Smooth muscle cell (in vitro differentiated cells): ENCODE measurements around the gene CYYR1. TPM values are rescaled to one million over a fixed set of nuclear protein-coding genes. Genes with fewer than 3 reads are reported as not detected.

Source experiments
- DNase-seq: peaks from one replicate; lab custom pipeline; 2025; ENCODE audit not compliant: unreplicated experiment; lab: John Stamatoyannopoulos, UW
- H2AFZ ChIP-seq: fragments of 200-600 bp; sonication (generic); 2 replicates; pipeline ENCODE4 v1.6.0; 2016; ENCODE audit warnings: antibody characterized with exemption, low read depth, mild to moderate bottlenecking
- H3F3A ChIP-seq: fragments of 200-600 bp; sonication (generic); 2 replicates; pipeline ENCODE4 v1.6.0; 2017; ENCODE audit warnings: antibody characterized with exemption, low read depth
- H3K27ac ChIP-seq: fragments of 200-600 bp; sonication (generic); 2 replicates; pipeline ENCODE4 v1.5.1; 2016; ENCODE audit warnings: low read depth, mild to moderate bottlenecking
- H3K27me3 ChIP-seq: fragments of 200-600 bp; sonication (generic); 2 replicates; pipeline ENCODE4 v1.6.1; 2016; ENCODE audit warnings: low read depth, mild to moderate bottlenecking
- H3K36me3 ChIP-seq: fragments of 200-600 bp; sonication (generic); 2 replicates; pipeline ENCODE4 v1.5.1; 2016; ENCODE audit warnings: low read depth
- H3K4me1 ChIP-seq: fragments of 200-600 bp; sonication (generic); 2 replicates; pipeline ENCODE4 v1.5.1; 2016; ENCODE audit warnings: low read depth
- H3K4me2 ChIP-seq: fragments of 200-600 bp; sonication (generic); 2 replicates; pipeline ENCODE4 v1.6.0; 2016; ENCODE audit warnings: mild to moderate bottlenecking
- H3K4me3 ChIP-seq: fragments of 200-600 bp; sonication (generic); 2 replicates; pipeline ENCODE4 v1.5.1; 2016; ENCODE audit warnings: mild to moderate bottlenecking
- H3K79me2 ChIP-seq: fragments of 200-600 bp; sonication (generic); 2 replicates; pipeline ENCODE4 v1.6.0; 2016; ENCODE audit warnings: low read depth, mild to moderate bottlenecking
- H3K9ac ChIP-seq: fragments of 200-600 bp; sonication (generic); 2 replicates; pipeline ENCODE4 v1.6.0; 2016; ENCODE audit warnings: low read depth
- H3K9me3 ChIP-seq: fragments of 200-600 bp; sonication (generic); replicated peaks from 2 replicates; pipeline ENCODE4 v1.5.1; 2016; ENCODE audit warnings: low read depth
- H4K20me1 ChIP-seq: fragments of 200-600 bp; sonication (generic); 2 replicates; pipeline ENCODE4 v1.6.0; 2016; ENCODE audit warnings: low read depth
- WGBS: methylation state at CpG from one replicate; pipeline ENCODE4 v1.1.7; 2016; ENCODE audit warnings: low lambda C conversion rate; 5-methylcytosine and 5-hydroxymethylcytosine counted together
- polyA plus RNA-seq: library from polyadenylated mRNA; unstranded; fragments of >200 nt; fragmentation: Nextera tagmentation; extraction: Ambion mirVana; gene quantifications from 2 replicates; pipeline ENCODE4 v1.2.1, GENCODE V29; 2016
- total RNA-seq: library from RNA; depleted of rRNA; stranded (reverse); fragments of >200 nt; gene quantifications from 2 replicates; pipeline ENCODE4 v1.2.3, GENCODE V29; 2014
- TF ChIP-seq, protein P1 (sequence below): fragments of 200-600 bp; sonication (generic); IDR thresholded peaks from 2 replicates; pipeline ENCODE4 v1.5.1; 2017; ENCODE audit warnings: borderline replicate concordance, mild to moderate bottlenecking, antibody characterized with exemption; ENCODE audit not compliant: insufficient read depth, poor library complexity, severe bottlenecking

The CYYR1 gene
- total and polyA plus RNA-seq, 2 experiments from 2014 or later = 4.0 TPM

DNA sequence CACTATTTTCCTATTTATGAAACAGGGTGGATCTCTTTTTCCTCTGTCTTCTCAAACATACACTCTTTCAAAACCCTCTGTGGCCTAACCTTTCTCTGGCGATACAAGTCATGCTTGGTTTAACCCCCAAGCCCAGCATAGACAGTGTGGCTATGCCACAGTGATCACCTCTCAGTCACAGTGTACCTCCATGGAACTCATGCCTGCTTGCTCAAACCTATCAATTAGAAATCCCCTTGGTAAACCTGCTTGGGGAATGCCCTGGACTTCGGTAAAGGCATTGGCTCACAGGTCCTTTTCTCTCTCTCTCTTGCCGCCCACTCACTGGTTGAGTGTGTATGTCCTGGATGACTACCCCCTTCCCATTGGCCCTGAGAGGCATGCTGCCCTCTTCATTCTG is 147.5 kb downstream of the CYYR1 start:
- Histone ChIP-seq H3K4me2 (no peak overlapping the region), H2AFZ (no peak overlapping the region), H3K9me3 (no peaks in the 10 kb centered on the region), H3F3A (no peaks in the 10 kb centered on the region), H3K27me3 (no peaks in the 10 kb centered on the region), H3K27ac (no peak overlapping the region), H4K20me1 (no peaks in the 10 kb centered on the region), H3K4me3 (no peak overlapping the region), H3K36me3 (no peaks in the 10 kb centered on the region), H3K9ac (no peak overlapping the region), H3K4me1 (no peaks in the 10 kb centered on the region), H3K79me2 (no peaks in the 10 kb centered on the region)
- TF ChIP-seq, protein P1, sequence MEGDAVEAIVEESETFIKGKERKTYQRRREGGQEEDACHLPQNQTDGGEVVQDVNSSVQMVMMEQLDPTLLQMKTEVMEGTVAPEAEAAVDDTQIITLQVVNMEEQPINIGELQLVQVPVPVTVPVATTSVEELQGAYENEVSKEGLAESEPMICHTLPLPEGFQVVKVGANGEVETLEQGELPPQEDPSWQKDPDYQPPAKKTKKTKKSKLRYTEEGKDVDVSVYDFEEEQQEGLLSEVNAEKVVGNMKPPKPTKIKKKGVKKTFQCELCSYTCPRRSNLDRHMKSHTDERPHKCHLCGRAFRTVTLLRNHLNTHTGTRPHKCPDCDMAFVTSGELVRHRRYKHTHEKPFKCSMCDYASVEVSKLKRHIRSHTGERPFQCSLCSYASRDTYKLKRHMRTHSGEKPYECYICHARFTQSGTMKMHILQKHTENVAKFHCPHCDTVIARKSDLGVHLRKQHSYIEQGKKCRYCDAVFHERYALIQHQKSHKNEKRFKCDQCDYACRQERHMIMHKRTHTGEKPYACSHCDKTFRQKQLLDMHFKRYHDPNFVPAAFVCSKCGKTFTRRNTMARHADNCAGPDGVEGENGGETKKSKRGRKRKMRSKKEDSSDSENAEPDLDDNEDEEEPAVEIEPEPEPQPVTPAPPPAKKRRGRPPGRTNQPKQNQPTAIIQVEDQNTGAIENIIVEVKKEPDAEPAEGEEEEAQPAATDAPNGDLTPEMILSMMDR = no peak
- DNase-seq = no peak
- WGBS = 94% methylated on average over 3 of the region's 3 CpGs

DNA sequence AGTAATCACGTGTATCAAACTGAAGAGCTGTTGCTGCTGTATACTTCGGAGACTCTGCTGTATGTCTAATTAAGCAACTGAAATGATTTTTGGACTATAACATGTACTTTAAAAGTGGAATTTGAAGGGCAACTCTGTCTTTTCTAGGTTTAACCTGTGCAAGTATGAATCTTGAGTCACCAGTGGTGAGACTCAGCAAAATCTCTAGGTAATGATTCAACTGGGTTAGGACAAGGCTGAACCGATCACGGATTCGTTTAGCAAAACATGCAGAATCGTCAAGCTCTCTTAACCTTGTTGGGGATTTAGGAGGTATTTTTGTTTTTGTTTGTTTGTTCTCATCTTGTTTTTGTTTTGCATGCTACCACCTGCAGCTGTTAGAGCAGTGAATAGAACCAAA is 149.6 kb downstream of the CYYR1 start:
- Histone ChIP-seq H3K9ac (no peak overlapping the region), H3K4me2 (no peak overlapping the region), H3K4me3 (no peak overlapping the region), H3K79me2 (no peaks in the 10 kb centered on the region), H3K4me1 (no peaks in the 10 kb centered on the region), H3F3A (no peaks in the 10 kb centered on the region), H3K27ac (no peak overlapping the region), H3K9me3 (no peaks in the 10 kb centered on the region), H2AFZ (no peak overlapping the region), H4K20me1 (no peaks in the 10 kb centered on the region), H3K36me3 (no peaks in the 10 kb centered on the region), H3K27me3 (no peaks in the 10 kb centered on the region)
- TF ChIP-seq, protein P1 = no peak
- DNase-seq = no peak
- 78% methylated on average over 6 of the region's 6 CpGs for WGBS

DNA sequence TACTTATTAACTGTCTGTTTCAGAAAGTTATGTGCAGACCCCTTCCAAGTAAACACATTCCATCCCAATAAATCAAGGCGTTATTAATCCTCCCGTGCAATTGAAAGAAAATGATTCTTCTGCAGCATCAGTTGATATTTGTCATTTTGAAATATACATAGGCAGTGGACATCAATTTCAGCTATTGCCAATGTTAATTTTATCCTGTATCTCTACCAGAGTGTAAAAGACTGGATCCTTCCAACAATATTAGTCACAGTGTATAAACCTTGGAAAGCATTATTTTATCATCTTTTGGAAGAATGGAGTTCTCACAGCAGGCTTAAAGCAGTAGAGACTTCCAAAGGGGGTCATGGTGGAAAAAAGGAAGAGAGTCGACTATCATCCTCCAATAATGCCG is 150.4 kb downstream of the CYYR1 start:
- no peak overlapping the region for H3K27ac ChIP-seq
- H3F3A ChIP-seq = no peaks in the 10 kb centered on the region
- no peak for DNase-seq
- no peak overlapping the region for H3K4me3 ChIP-seq
- H3K9ac ChIP-seq = no peak overlapping the region
- no peaks in the 10 kb centered on the region for H3K36me3 ChIP-seq
- TF ChIP-seq, protein P1 = no peak
- 95% methylated on average over 4 of the region's 4 CpGs for WGBS
- no peak overlapping the region for H2AFZ ChIP-seq
- no peaks in the 10 kb centered on the region for H3K79me2 ChIP-seq
- no peaks in the 10 kb centered on the region for H3K9me3 ChIP-seq
- no peak overlapping the region for H3K4me2 ChIP-seq
- no peaks in the 10 kb centered on the region for H3K27me3 ChIP-seq
- no peaks in the 10 kb centered on the region for H3K4me1 ChIP-seq
- no peaks in the 10 kb centered on the region for H4K20me1 ChIP-seq

DNA sequence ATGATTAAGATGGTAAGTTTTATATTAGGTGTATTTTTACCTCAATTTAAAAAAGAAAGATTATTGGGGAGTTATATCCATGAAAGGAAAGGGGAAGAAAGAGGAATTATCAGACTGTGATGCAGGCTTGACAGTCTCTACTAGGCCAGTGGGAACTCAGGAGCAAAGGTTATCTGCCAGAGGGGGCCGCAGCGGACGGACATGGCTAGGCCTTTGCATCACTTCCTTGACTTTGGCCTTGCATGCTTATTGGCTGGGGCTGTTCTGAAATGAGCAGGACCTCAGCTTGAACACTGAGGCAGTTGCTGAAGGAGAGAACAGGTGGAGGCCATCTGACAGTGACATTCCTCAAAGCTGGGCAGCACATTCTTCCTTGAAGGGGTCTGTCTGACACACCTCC is 150.9 kb downstream of the CYYR1 start:
- no peak for DNase-seq
- Histone ChIP-seq H3K27ac (no peak overlapping the region), H3K9ac (no peak overlapping the region), H3K27me3 (no peaks in the 10 kb centered on the region), H3F3A (no peaks in the 10 kb centered on the region), H3K4me2 (no peak overlapping the region), H2AFZ (no peak overlapping the region), H4K20me1 (no peaks in the 10 kb centered on the region), H3K36me3 (no peaks in the 10 kb centered on the region), H3K4me1 (no peaks in the 10 kb centered on the region), H3K9me3 (no peaks in the 10 kb centered on the region), H3K79me2 (no peaks in the 10 kb centered on the region), H3K4me3 (no peak overlapping the region)
- WGBS = 91% methylated on average over 3 of the region's 3 CpGs
- TF ChIP-seq, protein P1 = no peak
